CD14-positive monocyte (primary cell): ENCODE data around the gene MAP2K6. TPM values are rescaled to one million over a fixed set of nuclear protein-coding genes. Genes with fewer than 3 reads are reported as not detected.

Experiments
- DNase-seq, 3 donors: peaks; one replicate each; pipeline ENCODE4 v3.0.0-alpha.2; 2011 to 2022
- H2AFZ ChIP-seq: 2 replicates; pipeline ENCODE4 v1.6.0; 2012; ENCODE audit warnings: mild to moderate bottlenecking, low read depth, low read length, inconsistent platforms; ENCODE audit not compliant: insufficient read depth, poor library complexity, severe bottlenecking
- H3K27ac ChIP-seq, 2 donors: 1 replicate in 1 of 2; 2 replicates in 1 of 2; pipeline ENCODE4 v1.5.1; 2012 to 2013; ENCODE audit warnings: low read length in 2 of 2, control low read depth in 1 of 2, inconsistent platforms in 1 of 2, low read depth in 1 of 2, mild to moderate bottlenecking in 1 of 2
- H3K27me3 ChIP-seq, 2 donors: one replicate each; pipeline versions ENCODE4 v1.6.0 to v1.6.1; 2011 to 2013; ENCODE audit warnings: low read length in 2 of 2; ENCODE audit not compliant: control insufficient read depth in 2 of 2, insufficient read depth in 2 of 2
- H3K36me3 ChIP-seq, 2 donors: replicated peaks in 1 of 2; 1 replicate in 1 of 2; 2 replicates in 1 of 2; pipeline versions ENCODE4 v1.5.1 to v1.6.1; 2012 to 2013; ENCODE audit warnings: low read length in 2 of 2, control low read depth in 1 of 2, inconsistent platforms in 1 of 2, mild to moderate bottlenecking in 1 of 2; ENCODE audit not compliant: insufficient read depth in 2 of 2, control insufficient read depth in 1 of 2
- H3K4me1 ChIP-seq, 2 donors: 1 replicate in 1 of 2; 2 replicates in 1 of 2; pipeline versions ENCODE4 v1.5.1 to v1.6.1; 2012 to 2013; ENCODE audit warnings: low read length in 2 of 2, control low read depth in 1 of 2, inconsistent platforms in 1 of 2, mild to moderate bottlenecking in 1 of 2, moderate library complexity in 1 of 2; ENCODE audit not compliant: insufficient read depth in 2 of 2, control insufficient read depth in 1 of 2
- H3K4me2 ChIP-seq: replicated peaks from 2 replicates; pipeline ENCODE3; 2012; ENCODE audit warnings: low read length, moderate library complexity, mild to moderate bottlenecking; ENCODE audit not compliant: poor library complexity, severe bottlenecking; ENCODE audit errors: extremely low read depth
- H3K4me3 ChIP-seq, 3 experiments: fragments of 200-600 bp in 1 of 3; sonication (generic) in 1 of 3; replicated peaks in 1 of 3; 1 replicate in 2 of 3; 2 replicates in 1 of 3; pipeline ENCODE4 v1.5.1; 2011 to 2013; ENCODE audit warnings: low read length in 3 of 3, mild to moderate bottlenecking in 3 of 3, control low read depth in 2 of 3, low read depth in 2 of 3, inconsistent platforms in 1 of 3, moderate library complexity in 1 of 3
- H3K79me2 ChIP-seq: 2 replicates; pipeline ENCODE4 v1.6.0; 2012; ENCODE audit warnings: mild to moderate bottlenecking, control low read depth, inconsistent platforms, low read length, moderate library complexity; ENCODE audit not compliant: insufficient read depth
- H3K9ac ChIP-seq: 2 replicates; pipeline ENCODE4 v1.6.0; 2017; ENCODE audit warnings: low read length, mild to moderate bottlenecking; ENCODE audit not compliant: insufficient read depth, poor library complexity, severe bottlenecking
- H3K9me3 ChIP-seq, 2 donors: replicated peaks in 1 of 2; 1 replicate in 1 of 2; 2 replicates in 1 of 2; pipeline versions ENCODE4 v1.5.1 to v1.6.1; 2012 to 2013; ENCODE audit warnings: low read length in 2 of 2, control low read depth in 1 of 2; ENCODE audit not compliant: control insufficient read depth in 1 of 2, insufficient read depth in 1 of 2
- H4K20me1 ChIP-seq: 2 replicates; pipeline ENCODE4 v1.6.0; 2012; ENCODE audit warnings: mild to moderate bottlenecking, low read length, control low read depth, moderate library complexity; ENCODE audit not compliant: insufficient read depth
- H3K27ac Mint-ChIP-seq, 7 donors: one replicate each; pipeline ENCODE4 v1.8.0; 2020; ENCODE audit warnings: mild to moderate bottlenecking in 7 of 7, mixed read lengths in 7 of 7, moderate library complexity in 6 of 7, inconsistent platforms in 2 of 7
- H3K27me3 Mint-ChIP-seq, 3 donors: one replicate each; pipeline ENCODE4 v1.8.0; 2021 to 2022; ENCODE audit warnings: low read depth in 3 of 3, mild to moderate bottlenecking in 3 of 3, mixed read lengths in 3 of 3, moderate library complexity in 3 of 3, inconsistent platforms in 1 of 3
- H3K36me3 Mint-ChIP-seq, 2 donors: one replicate each; pipeline ENCODE4 v1.8.0; 2020; ENCODE audit warnings: mixed read lengths in 2 of 2, inconsistent platforms in 1 of 2, mild to moderate bottlenecking in 1 of 2
- H3K4me1 Mint-ChIP-seq: one replicate; pipeline ENCODE4 v1.8.0; 2020; ENCODE audit warnings: mild to moderate bottlenecking, mixed read lengths
- H3K4me3 Mint-ChIP-seq, 2 donors: one replicate each; pipeline ENCODE4 v1.8.0; 2020; ENCODE audit warnings: mild to moderate bottlenecking in 2 of 2, mixed read lengths in 2 of 2, moderate library complexity in 1 of 2
- H3K9me3 Mint-ChIP-seq, 7 donors: one replicate each; pipeline ENCODE4 v1.8.0; 2020 to 2022; ENCODE audit warnings: mixed read lengths in 7 of 7, mild to moderate bottlenecking in 6 of 7, moderate library complexity in 6 of 7, inconsistent platforms in 2 of 7
- WGBS: methylation state at CpG from one replicate; pipeline ENCODE4 v1.1.5; 2013; ENCODE audit warnings: missing lambda C conversion rate; ENCODE audit not compliant: insufficient coverage; 5-methylcytosine and 5-hydroxymethylcytosine counted together
- intact Hi-C, 2 donors: fragments of 100-400 bp; cut with micrococcal nuclease; formaldehyde crosslinking; loops; one replicate each; pipeline versions ENCODE4 v1.15.0 to v1.15.1; 2023
- polyA plus RNA-seq, 3 donors: library from polyadenylated mRNA; depleted of rRNA in 1 of 3; unstranded in 2 of 3; stranded (reverse) in 1 of 3; fragments of 300-500 nt in 2 of 3; fragments of >200 nt in 1 of 3; fragmentation: Illumina TruSeq in 2 of 3; gene quantifications; 1 replicate in 2 of 3; 2 replicates in 1 of 3; pipeline ENCODE4 v1.2.3, GENCODE V29; 2012 to 2021
- TF ChIP-seq, protein P1 (sequence below): fragments of 200-600 bp; IDR thresholded peaks from one replicate; pipeline ENCODE4 v1.8.0; 2022; ENCODE audit warnings: antibody characterized with exemption, mild to moderate bottlenecking

MAP2K6 gene
- polyA plus RNA-seq, 3 donors: 13.5 to 28.9 (median 18.5) TPM

DNA sequence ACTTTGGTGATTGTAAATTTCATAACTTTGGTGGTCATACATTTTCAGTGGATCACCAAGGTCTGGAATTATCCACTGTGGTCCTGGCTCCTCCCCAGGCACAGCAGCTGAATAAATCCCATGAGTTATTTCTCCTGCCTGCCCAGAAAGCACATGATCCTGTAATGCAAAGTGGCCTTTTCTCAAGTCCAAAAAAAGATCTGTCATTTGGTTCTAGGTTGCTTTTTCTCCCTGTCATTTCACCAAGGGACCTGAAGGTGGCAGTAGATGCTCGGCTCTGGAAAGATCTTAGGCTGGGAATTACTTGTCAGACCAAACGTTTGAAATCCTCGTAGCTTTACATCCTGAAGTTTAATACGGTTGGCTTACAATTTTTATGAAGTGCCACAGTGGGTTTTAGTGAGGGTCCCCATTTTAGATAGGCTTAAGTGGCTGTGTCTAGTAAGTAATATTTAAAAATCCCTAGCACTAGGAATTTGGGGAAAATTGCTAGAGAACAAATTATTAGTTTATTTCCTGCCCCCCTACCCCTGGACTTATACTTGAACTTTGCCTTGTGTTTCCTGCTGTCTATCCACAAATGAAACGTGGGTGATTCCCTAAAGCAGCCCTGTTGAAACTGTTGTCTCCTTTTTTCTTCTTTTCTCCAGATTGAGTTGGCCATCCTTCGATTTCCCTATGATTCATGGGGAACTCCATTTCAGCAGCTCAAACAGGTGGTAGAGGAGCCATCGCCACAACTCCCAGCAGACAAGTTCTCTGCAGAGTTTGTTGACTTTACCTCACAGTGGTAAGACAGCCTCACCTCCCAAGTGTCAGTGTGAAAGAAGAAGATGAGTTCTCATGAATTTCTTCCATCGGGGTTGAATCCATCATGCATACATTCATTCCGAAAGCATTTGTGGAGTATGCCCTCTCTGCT is 111.7 kb downstream of the MAP2K6 start:
- Mint-ChIP-seq H3K27me3 (peaks cover 0 to 2% (median 0%) of the 10 kb centered on the region in 3 donors), H3K9me3 (peaks cover 0 to 4% (median 0%) of the 10 kb centered on the region in 7 donors), H3K4me1 (peaks cover 5% of the 10 kb centered on the region), H3K36me3 (peaks cover 68 to 92% of the 10 kb centered on the region in 2 donors), H3K27ac (peak overlapping the region in 2 of 7 donors; percentile 55 to 64), H3K4me3 (no peak overlapping the region)
- Histone ChIP-seq H3K27me3 (no peaks in the 10 kb centered on the region), H3K4me3 (no peak overlapping the region), H3K4me2 (no peak overlapping the region), H3K36me3 (peaks cover 75 to 94% of the 10 kb centered on the region in 2 donors), H2AFZ (no peak overlapping the region), H3K9ac (no peak overlapping the region), H3K79me2 (no peaks in the 10 kb centered on the region), H4K20me1 (no peaks in the 10 kb centered on the region), H3K9me3 (no peaks in the 10 kb centered on the region), H3K4me1 (no peaks in the 10 kb centered on the region), H3K27ac (no peak overlapping the region)
- WGBS: 52% methylated on average over 2 of the region's 9 CpGs
- peak; percentile 4 to 33 (median 32) for DNase-seq
- TF ChIP-seq, protein P1, sequence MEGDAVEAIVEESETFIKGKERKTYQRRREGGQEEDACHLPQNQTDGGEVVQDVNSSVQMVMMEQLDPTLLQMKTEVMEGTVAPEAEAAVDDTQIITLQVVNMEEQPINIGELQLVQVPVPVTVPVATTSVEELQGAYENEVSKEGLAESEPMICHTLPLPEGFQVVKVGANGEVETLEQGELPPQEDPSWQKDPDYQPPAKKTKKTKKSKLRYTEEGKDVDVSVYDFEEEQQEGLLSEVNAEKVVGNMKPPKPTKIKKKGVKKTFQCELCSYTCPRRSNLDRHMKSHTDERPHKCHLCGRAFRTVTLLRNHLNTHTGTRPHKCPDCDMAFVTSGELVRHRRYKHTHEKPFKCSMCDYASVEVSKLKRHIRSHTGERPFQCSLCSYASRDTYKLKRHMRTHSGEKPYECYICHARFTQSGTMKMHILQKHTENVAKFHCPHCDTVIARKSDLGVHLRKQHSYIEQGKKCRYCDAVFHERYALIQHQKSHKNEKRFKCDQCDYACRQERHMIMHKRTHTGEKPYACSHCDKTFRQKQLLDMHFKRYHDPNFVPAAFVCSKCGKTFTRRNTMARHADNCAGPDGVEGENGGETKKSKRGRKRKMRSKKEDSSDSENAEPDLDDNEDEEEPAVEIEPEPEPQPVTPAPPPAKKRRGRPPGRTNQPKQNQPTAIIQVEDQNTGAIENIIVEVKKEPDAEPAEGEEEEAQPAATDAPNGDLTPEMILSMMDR: peak; percentile 75
- intact Hi-C loops: no loop called here

DNA sequence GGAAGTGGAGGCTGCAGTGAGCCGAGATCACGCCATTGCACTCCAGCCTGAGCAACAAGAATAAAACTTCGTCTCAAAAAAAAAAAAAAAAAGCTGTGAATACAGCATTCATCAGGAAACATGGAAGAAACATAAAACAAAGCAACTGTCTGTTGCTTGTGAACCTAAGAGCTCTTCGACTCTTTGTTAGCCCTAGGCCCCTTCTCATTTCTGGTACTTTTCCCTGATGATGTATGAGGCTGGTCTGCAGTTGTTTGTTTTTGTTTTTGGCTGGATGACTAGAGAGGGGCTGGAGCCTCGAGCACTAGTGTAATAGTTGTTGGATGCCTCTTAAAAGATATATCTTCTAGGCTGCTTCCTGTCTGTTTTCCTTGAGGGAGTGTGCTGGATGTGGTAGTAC is 113.5 kb downstream of the MAP2K6 start:
- peaks cover 0 to 4% (median 0%) of the 10 kb centered on the region in 7 donors for H3K9me3 Mint-ChIP-seq

More for the DNA sequence above, 113.5 kb downstream of the MAP2K6 start:
- H3K4me2 ChIP-seq: no peak overlapping the region
- no peaks in the 10 kb centered on the region for H3K27me3 ChIP-seq
- Mint-ChIP-seq H3K4me3 (no peak overlapping the region), H3K27ac (peak overlapping the region in 1 of 7 donors; percentile 5), H3K36me3 (peaks cover 75 to 95% of the 10 kb centered on the region in 2 donors), H3K4me1 (peaks cover 4% of the 10 kb centered on the region), H3K27me3 (peaks cover 0 to 2% (median 0%) of the 10 kb centered on the region in 3 donors)
- no peaks in the 10 kb centered on the region for H4K20me1 ChIP-seq
- no peaks in the 10 kb centered on the region for H3K79me2 ChIP-seq
- H2AFZ ChIP-seq: no peak overlapping the region
- intact Hi-C loops: no loop called here
- H3K9ac ChIP-seq: no peak overlapping the region
- peaks cover 80 to 99% of the 10 kb centered on the region in 2 donors for H3K36me3 ChIP-seq
- no peaks in the 10 kb centered on the region for H3K4me1 ChIP-seq
- H3K9me3 ChIP-seq: no peaks in the 10 kb centered on the region
- WGBS: 67% methylated on average over 3 of the region's 5 CpGs
- no peak overlapping the region for H3K4me3 ChIP-seq
- H3K27ac ChIP-seq: no peak overlapping the region
- TF ChIP-seq, protein P1: no peak
- no peak for DNase-seq
